Trophoblast cell (in vitro differentiated cells and primary cell): ENCODE measurements around the gene HIF3A.

Experiments used
- DNase-seq, 2 donors: peaks; one replicate each; pipeline ENCODE4 v3.0.0-alpha.2; 2016
- H2AFZ ChIP-seq: 2 replicates; pipeline ENCODE4 v1.6.1; 2013; ENCODE audit warnings: low read length, moderate library complexity, mild to moderate bottlenecking; ENCODE audit not compliant: insufficient read depth, poor library complexity
- H2AK5ac ChIP-seq: 2 replicates; pipeline ENCODE4 v1.6.1; 2013; ENCODE audit warnings: mild to moderate bottlenecking, low read length
- H2BK120ac ChIP-seq: 2 replicates; pipeline ENCODE4 v1.6.1; 2013; ENCODE audit warnings: low read length, mild to moderate bottlenecking, moderate library complexity; ENCODE audit not compliant: insufficient read depth, poor library complexity
- H2BK12ac ChIP-seq: 2 replicates; pipeline ENCODE4 v1.6.1; 2013; ENCODE audit warnings: mild to moderate bottlenecking, low read length, moderate library complexity
- H2BK5ac ChIP-seq: 2 replicates; pipeline ENCODE4 v1.6.1; 2013; ENCODE audit warnings: low read length, low read depth, moderate library complexity, mild to moderate bottlenecking; ENCODE audit not compliant: poor library complexity
- H3K14ac ChIP-seq: 2 replicates; pipeline ENCODE4 v1.6.1; 2013; ENCODE audit warnings: mild to moderate bottlenecking, low read length
- H3K18ac ChIP-seq: 2 replicates; pipeline ENCODE4 v1.6.1; 2013; ENCODE audit warnings: mild to moderate bottlenecking, low read length
- H3K23ac ChIP-seq: 2 replicates; pipeline ENCODE4 v1.6.1; 2013; ENCODE audit warnings: low read length
- H3K27ac ChIP-seq: 2 replicates; pipeline ENCODE4 v1.5.1; 2013; ENCODE audit warnings: low read depth, mild to moderate bottlenecking, inconsistent platforms, low read length, moderate library complexity
- H3K27me3 ChIP-seq: 2 replicates; pipeline ENCODE4 v1.6.1; 2013; ENCODE audit warnings: inconsistent platforms, mild to moderate bottlenecking, low read length, moderate library complexity; ENCODE audit not compliant: insufficient read depth
- H3K36me3 ChIP-seq, 2 experiments: 1 replicate in 1 of 2; 2 replicates in 1 of 2; pipeline ENCODE4 v1.6.1; 2013; ENCODE audit warnings: low read length in 2 of 2, mild to moderate bottlenecking in 2 of 2, moderate library complexity in 1 of 2; ENCODE audit not compliant: insufficient read depth in 2 of 2, control insufficient read depth in 1 of 2
- H3K4ac ChIP-seq: 2 replicates; pipeline ENCODE4 v1.6.1; 2013; ENCODE audit warnings: low read depth, mild to moderate bottlenecking, low read length, moderate library complexity
- H3K4me1 ChIP-seq, 2 experiments: 1 replicate in 1 of 2; 2 replicates in 1 of 2; pipeline ENCODE4 v1.6.1; 2013; ENCODE audit warnings: low read length in 2 of 2, mild to moderate bottlenecking in 2 of 2, moderate library complexity in 1 of 2; ENCODE audit not compliant: insufficient read depth in 2 of 2, control insufficient read depth in 1 of 2
- H3K4me2 ChIP-seq: 2 replicates; pipeline ENCODE4 v1.6.1; 2013; ENCODE audit warnings: inconsistent platforms, mild to moderate bottlenecking, low read length, moderate library complexity
- H3K4me3 ChIP-seq: 2 replicates; pipeline ENCODE4 v1.5.1; 2013; ENCODE audit warnings: mild to moderate bottlenecking, low read depth, low read length, inconsistent platforms
- H3K79me1 ChIP-seq: one replicate; pipeline ENCODE4 v1.6.1; 2013; ENCODE audit warnings: low read length
- H3K79me2 ChIP-seq: 2 replicates; pipeline ENCODE4 v1.6.1; 2013; ENCODE audit warnings: low read length, mild to moderate bottlenecking; ENCODE audit not compliant: control insufficient read depth, insufficient read depth, poor library complexity
- H3K9ac ChIP-seq: 2 replicates; pipeline ENCODE4 v1.6.1; 2013; ENCODE audit warnings: mild to moderate bottlenecking, low read length
- H3K9me3 ChIP-seq: 2 replicates; pipeline ENCODE4 v1.6.1; 2013; ENCODE audit warnings: low read depth, mild to moderate bottlenecking, control low read depth, inconsistent platforms, low read length; ENCODE audit not compliant: insufficient read depth
- H4K12ac ChIP-seq: 2 replicates; pipeline ENCODE4 v1.6.1; 2013; ENCODE audit warnings: low read depth, mild to moderate bottlenecking, low read length, moderate library complexity
- H4K8ac ChIP-seq: 2 replicates; pipeline ENCODE4 v1.6.1; 2013; ENCODE audit warnings: low read depth, mild to moderate bottlenecking, low read length, moderate library complexity
- H4K91ac ChIP-seq: one replicate; pipeline ENCODE4 v1.6.1; 2013; ENCODE audit warnings: low read depth, mild to moderate bottlenecking, low read length, moderate library complexity
- WGBS: extraction: QIAGEN DNeasy Blood & Tissue Kit; methylation state at CpG from one replicate; pipeline ENCODE4 v1.1.7; 2013; ENCODE audit warnings: missing lambda C conversion rate; ENCODE audit not compliant: insufficient read length, insufficient coverage; ENCODE audit errors: extremely low coverage; 5-methylcytosine and 5-hydroxymethylcytosine counted together

HIF3A gene

DNA sequence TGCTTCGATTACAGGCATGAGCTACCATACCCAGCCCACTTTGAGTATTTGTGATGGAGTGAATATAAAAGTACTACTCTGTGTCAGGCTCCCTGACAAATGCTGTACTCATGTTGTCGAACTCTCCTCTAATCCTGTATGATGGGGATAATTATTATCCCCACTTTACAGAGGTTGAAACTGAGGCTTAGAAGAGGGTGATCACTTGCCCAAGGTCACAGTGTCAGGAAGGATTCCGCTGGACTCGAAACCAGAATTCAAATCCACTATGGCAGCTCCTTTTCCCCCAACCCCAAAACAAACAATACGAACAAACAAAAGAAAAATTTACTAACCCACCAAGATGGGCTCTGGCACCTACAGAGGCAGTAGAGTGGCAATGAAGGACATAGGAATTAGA, 48.3 kb downstream of the HIF3A start:
- Histone ChIP-seq H3K27ac (no peak overlapping the region), H4K8ac (no peak overlapping the region), H3K4me1 (peaks cover 0 to 2% of the 10 kb centered on the region in 2 experiments), H3K79me1 (peaks cover 11% of the 10 kb centered on the region), H2BK5ac (no peak overlapping the region), H4K12ac (no peak overlapping the region), H3K18ac (no peak overlapping the region), H2AK5ac (no peak overlapping the region), H3K79me2 (peaks cover 17% of the 10 kb centered on the region), H2BK120ac (no peak overlapping the region), H3K9ac (no peak overlapping the region), H3K23ac (no peak overlapping the region), H4K91ac (no peak overlapping the region), H3K4me2 (no peak overlapping the region), H3K4ac (no peak overlapping the region), H3K27me3 (no peaks in the 10 kb centered on the region), H3K9me3 (no peaks in the 10 kb centered on the region), H3K4me3 (no peak overlapping the region), H3K36me3 (no peaks in the 10 kb centered on the region), H2AFZ (no peak overlapping the region), H3K14ac (no peak overlapping the region), H2BK12ac (no peak overlapping the region)
- no peak for DNase-seq
- no CpG with 5 or more reads among the region's 5 CpGs for WGBS

DNA sequence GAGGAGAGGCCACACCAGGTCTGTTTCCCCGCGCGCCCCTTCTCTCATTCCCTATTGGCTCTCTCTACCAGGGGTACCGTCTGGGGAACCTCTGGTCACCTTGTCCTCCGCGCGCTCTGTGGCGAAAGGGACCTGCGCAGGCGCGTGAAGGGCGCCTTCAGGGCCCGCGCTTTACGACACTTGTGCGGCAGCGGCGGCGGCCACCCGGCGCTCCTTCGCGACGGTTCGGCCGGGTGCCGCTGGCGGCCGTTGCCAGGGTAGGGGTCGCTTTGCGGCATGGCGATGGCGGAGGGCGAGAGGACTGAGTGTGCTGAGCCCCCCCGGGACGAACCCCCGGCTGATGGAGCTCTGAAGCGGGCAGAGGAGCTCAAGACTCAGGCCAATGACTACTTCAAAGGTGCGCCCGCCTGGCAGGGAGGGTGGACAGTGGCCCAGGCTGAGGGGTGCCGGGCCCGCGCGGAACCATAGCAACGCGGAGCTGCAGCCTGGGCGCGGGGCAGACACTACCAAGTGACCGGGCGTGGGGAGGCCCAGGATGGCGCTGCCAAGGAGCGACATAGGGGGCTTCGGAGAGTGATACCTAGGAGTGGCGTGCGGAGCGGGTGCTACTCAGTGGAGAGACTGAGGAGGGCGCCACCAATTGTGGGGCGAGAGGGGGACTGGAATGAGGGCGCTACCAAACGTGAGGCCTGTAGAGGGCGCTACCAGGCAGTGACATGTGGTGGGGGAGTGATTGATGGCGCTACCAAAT, 50.2 kb downstream of the HIF3A start, which contains the start of gene PPP5C:
Gene PPP5C, plus strand, starts transcription at position 267 of the 751 bp plus-strand sequence. Its CDS starts 10 bp downstream, at position 277.
- H3K4me1 ChIP-seq, result peaks cover 0 to 2% of the 10 kb centered on the region in 2 experiments
- H3K23ac ChIP-seq, result no peak within 1 kb of the TSS
- no peaks in the 10 kb centered on the region for H3K27me3 ChIP-seq
- H3K18ac ChIP-seq, result peak within 1 kb of the TSS; percentile 94
- peak within 1 kb of the TSS; percentile 34 for H3K27ac ChIP-seq
- peak within 1 kb of the TSS; percentile 98 for H3K14ac ChIP-seq
- H3K4me2 ChIP-seq, result peak within 1 kb of the TSS; percentile 93
- DNase-seq, result peak; percentile 94 to 96
- peak within 1 kb of the TSS; percentile 100 for H3K4me3 ChIP-seq
- peak within 1 kb of the TSS; percentile 81 for H2BK120ac ChIP-seq
- peak within 1 kb of the TSS; percentile 67 for H3K4ac ChIP-seq
- H4K91ac ChIP-seq, result peak within 1 kb of the TSS; percentile 87
- peak within 1 kb of the TSS; percentile 93 for H2AFZ ChIP-seq
- peaks cover 17% of the 10 kb centered on the region for H3K79me2 ChIP-seq
- peak within 1 kb of the TSS; percentile 9 for H2AK5ac ChIP-seq
- peak within 1 kb of the TSS; percentile 99 for H3K9ac ChIP-seq
- no CpG with 5 or more reads among the region's 62 CpGs for WGBS
- peak within 1 kb of the TSS; percentile 96 for H4K12ac ChIP-seq
- H2BK12ac ChIP-seq, result peak within 1 kb of the TSS; percentile 3
- peak within 1 kb of the TSS; percentile 98 for H4K8ac ChIP-seq
- no peaks in the 10 kb centered on the region for H3K9me3 ChIP-seq
- H2BK5ac ChIP-seq, result peak within 1 kb of the TSS; percentile 83
- peaks cover 5 to 6% of the 10 kb centered on the region in 2 experiments for H3K36me3 ChIP-seq
- peaks cover 11% of the 10 kb centered on the region for H3K79me1 ChIP-seq

GRCh38 chr19:46347572-46347883, 50.7 kb downstream of the HIF3A start:
- H3K18ac ChIP-seq, result peak overlapping the region; percentile 94
- H4K8ac ChIP-seq, result peak overlapping the region; percentile 98
- no peak overlapping the region for H2BK120ac ChIP-seq
- H3K4me3 ChIP-seq, result peak overlapping the region; percentile 100
- H3K27me3 ChIP-seq, result no peaks in the 10 kb centered on the region
- peaks cover 11% of the 10 kb centered on the region for H3K79me1 ChIP-seq
- peak overlapping the region; percentile 87 for H4K91ac ChIP-seq
- no peak overlapping the region for H3K14ac ChIP-seq
- no peak overlapping the region for H4K12ac ChIP-seq
- H3K9me3 ChIP-seq, result no peaks in the 10 kb centered on the region
- no CpG with 5 or more reads among the region's 3 CpGs for WGBS
- H2AFZ ChIP-seq, result peak overlapping the region; percentile 93
- DNase-seq, result no peak
- H3K79me2 ChIP-seq, result peaks cover 17% of the 10 kb centered on the region
- no peak overlapping the region for H3K27ac ChIP-seq
- H2AK5ac ChIP-seq, result no peak overlapping the region
- H2BK12ac ChIP-seq, result no peak overlapping the region
- no peak overlapping the region for H3K23ac ChIP-seq
- H3K4me1 ChIP-seq, result peaks cover 0 to 2% of the 10 kb centered on the region in 2 experiments
- peaks cover 5 to 6% of the 10 kb centered on the region in 2 experiments for H3K36me3 ChIP-seq
- no peak overlapping the region for H2BK5ac ChIP-seq
- no peak overlapping the region for H3K9ac ChIP-seq
- peak overlapping the region; percentile 72 for H3K4me2 ChIP-seq
- H3K4ac ChIP-seq, result peak overlapping the region; percentile 44

- H3K4me3 ChIP-seq, result no peak overlapping the region
- H3K36me3 ChIP-seq, result peaks cover 5 to 6% of the 10 kb centered on the region in 2 experiments
- H4K8ac ChIP-seq, result no peak overlapping the region
- H3K23ac ChIP-seq, result no peak overlapping the region
- H3K79me2 ChIP-seq, result peaks cover 17% of the 10 kb centered on the region
- H3K14ac ChIP-seq, result no peak overlapping the region
- H3K9me3 ChIP-seq, result no peaks in the 10 kb centered on the region
- H3K27ac ChIP-seq, result no peak overlapping the region
- no peak for DNase-seq
- no peaks in the 10 kb centered on the region for H3K27me3 ChIP-seq
- no peak overlapping the region for H4K12ac ChIP-seq
- H3K4me2 ChIP-seq, result peak overlapping the region; percentile 72
- H2BK12ac ChIP-seq, result no peak overlapping the region
- no peak overlapping the region for H3K18ac ChIP-seq
- H2AK5ac ChIP-seq, result no peak overlapping the region
- no peak overlapping the region for H2BK120ac ChIP-seq
- H3K79me1 ChIP-seq, result peaks cover 11% of the 10 kb centered on the region
- H3K4me1 ChIP-seq, result peaks cover 0 to 2% of the 10 kb centered on the region in 2 experiments
- H3K4ac ChIP-seq, result peak overlapping the region; percentile 67
- H4K91ac ChIP-seq, result no peak overlapping the region
- H3K9ac ChIP-seq, result no peak overlapping the region
- no CpG with 5 or more reads among the region's 5 CpGs for WGBS
- no peak overlapping the region for H2AFZ ChIP-seq
- H2BK5ac ChIP-seq, result no peak overlapping the region
These were observed 51.1 kb downstream of the HIF3A start for GRCh38 chr19:46347985-46348384.
